Lower lobe of right lung (tissue), 2 donors: ENCODE data around the gene ADAT3. TPM values are rescaled to one million over a fixed set of nuclear protein-coding genes. Genes with fewer than 3 reads are reported as not detected.

ENCODE experiments used
- ATAC-seq, 2 donors: fragments of 200-7000 bp; cut with Tn5 transposase; one replicate each; pipeline ENCODE4 v1.9.1; 2020 to 2022; ENCODE audit warnings: mild to moderate bottlenecking in 2 of 2, moderate library complexity in 2 of 2
- DNase-seq: peaks from one replicate; pipeline ENCODE4 v3.0.0-alpha.2; 2020
- H3K27ac ChIP-seq: fragments of 200-600 bp; one replicate; pipeline ENCODE4 v1.8.0; 2022
- H3K27me3 ChIP-seq: fragments of 200-600 bp; one replicate; pipeline ENCODE4 v1.8.0; 2022; ENCODE audit warnings: low read depth
- H3K36me3 ChIP-seq: fragments of 200-600 bp; one replicate; pipeline ENCODE4 v1.8.0; 2022; ENCODE audit warnings: mild to moderate bottlenecking
- H3K4me1 ChIP-seq: fragments of 200-600 bp; one replicate; pipeline ENCODE4 v1.8.0; 2022
- H3K4me3 ChIP-seq: fragments of 200-600 bp; one replicate; pipeline ENCODE4 v1.8.0; 2022; ENCODE audit warnings: mild to moderate bottlenecking
- H3K9me3 ChIP-seq: fragments of 200-600 bp; one replicate; pipeline ENCODE4 v1.8.0; 2022
- intact Hi-C: fragments of 100-400 bp; cut with DNase I; formaldehyde crosslinking; loops from one replicate; pipeline ENCODE4 v1.11.0; 2022
- long read RNA-seq: library from polyadenylated mRNA; unstranded; transcript quantifications from one replicate; pipeline ENCODE4 v2.0.0, GENCODE V29; 2021
- total RNA-seq: library from RNA; stranded (reverse); fragmentation: NEBNext Ultra II Directional; extraction: Animal tissue kit (Norgen Biotek cat#: 25700); gene quantifications from one replicate; pipeline ENCODE4 v1.2.1, GENCODE V29; 2021
- TF ChIP-seq, protein P1 (sequence below): fragments of 200-600 bp; IDR thresholded peaks from one replicate; pipeline ENCODE4 v1.8.0; 2022; ENCODE audit warnings: antibody characterized with exemption, mild to moderate bottlenecking
- donor health status: DM: no; HTN: yes; CAD: no; lungs with severe emphysema.

Gene ADAT3
- 6.2 TPM for total RNA-seq
- long read RNA-seq, transcript ADAT3-201 (2 exons, 1,620 nt): major isoform, 7 of 13 reads
- long read RNA-seq, partial matches to known transcripts: 2 of 13 reads
- long read RNA-seq, other reads (novel, unspliced or antisense): 4 of 13 reads

DNA sequence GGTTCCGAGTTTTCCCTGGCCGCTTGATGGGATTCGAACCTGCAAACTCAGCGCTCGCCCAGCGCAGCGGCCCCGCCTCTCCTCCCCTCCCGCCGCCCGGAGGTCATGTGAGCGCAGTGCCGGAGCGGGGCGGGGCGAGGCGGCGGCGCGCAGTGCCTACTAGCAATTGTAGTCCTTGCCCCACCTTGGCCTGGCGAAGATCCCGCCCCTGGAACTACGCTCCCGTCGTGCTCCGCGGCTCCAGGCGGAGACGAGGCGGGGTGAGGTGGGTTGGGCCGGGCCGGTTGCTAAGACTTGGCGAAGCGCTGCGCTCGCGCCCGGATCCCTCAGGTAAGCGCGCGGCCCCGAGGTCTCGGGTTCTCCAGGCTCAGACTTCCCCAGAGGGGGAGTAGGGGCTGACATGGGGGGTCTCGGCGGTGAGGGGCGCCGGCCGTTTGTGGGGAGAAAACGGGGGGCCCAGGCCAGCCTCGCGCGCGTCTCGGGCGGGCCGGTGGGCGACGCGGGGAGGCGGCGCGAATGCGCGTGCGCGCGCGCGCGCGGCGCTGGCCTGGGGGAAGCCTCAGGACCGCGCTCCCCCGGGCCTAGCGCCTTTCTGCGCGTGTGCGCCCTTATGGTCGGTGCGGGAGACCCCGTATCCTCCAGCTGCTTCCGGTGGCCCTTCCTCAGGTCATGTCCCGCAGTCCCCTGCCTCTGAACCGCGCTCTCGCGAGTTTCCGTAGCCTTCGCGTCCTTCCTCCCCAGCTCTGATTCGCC, at the start of gene ADAT3, which contains the start of gene SCAMP4:
TSS of gene ADAT3 (plus strand) at position 290 of the 753 bp plus-strand sequence. CDS start 6,649 bp downstream, outside the sequence.
TSS of gene SCAMP4 (plus strand) at position 290 of the 753 bp plus-strand sequence. CDS start 9,621 bp downstream, outside the sequence.
- no peaks in the 10 kb centered on the region for H3K27me3 ChIP-seq
- intact Hi-C loops: no loop called here
- ATAC-seq: peak; percentile 96 to 97
- TF ChIP-seq, protein P1, sequence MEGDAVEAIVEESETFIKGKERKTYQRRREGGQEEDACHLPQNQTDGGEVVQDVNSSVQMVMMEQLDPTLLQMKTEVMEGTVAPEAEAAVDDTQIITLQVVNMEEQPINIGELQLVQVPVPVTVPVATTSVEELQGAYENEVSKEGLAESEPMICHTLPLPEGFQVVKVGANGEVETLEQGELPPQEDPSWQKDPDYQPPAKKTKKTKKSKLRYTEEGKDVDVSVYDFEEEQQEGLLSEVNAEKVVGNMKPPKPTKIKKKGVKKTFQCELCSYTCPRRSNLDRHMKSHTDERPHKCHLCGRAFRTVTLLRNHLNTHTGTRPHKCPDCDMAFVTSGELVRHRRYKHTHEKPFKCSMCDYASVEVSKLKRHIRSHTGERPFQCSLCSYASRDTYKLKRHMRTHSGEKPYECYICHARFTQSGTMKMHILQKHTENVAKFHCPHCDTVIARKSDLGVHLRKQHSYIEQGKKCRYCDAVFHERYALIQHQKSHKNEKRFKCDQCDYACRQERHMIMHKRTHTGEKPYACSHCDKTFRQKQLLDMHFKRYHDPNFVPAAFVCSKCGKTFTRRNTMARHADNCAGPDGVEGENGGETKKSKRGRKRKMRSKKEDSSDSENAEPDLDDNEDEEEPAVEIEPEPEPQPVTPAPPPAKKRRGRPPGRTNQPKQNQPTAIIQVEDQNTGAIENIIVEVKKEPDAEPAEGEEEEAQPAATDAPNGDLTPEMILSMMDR: no peak
- H3K4me3 ChIP-seq: peak within 1 kb of the TSS; percentile 67
- DNase-seq: peak; percentile 100
- no peaks in the 10 kb centered on the region for H3K36me3 ChIP-seq
- H3K27ac ChIP-seq: peak within 1 kb of the TSS; percentile 86
- H3K9me3 ChIP-seq: no peaks in the 10 kb centered on the region
- peaks cover 58% of the 10 kb centered on the region for H3K4me1 ChIP-seq

DNA sequence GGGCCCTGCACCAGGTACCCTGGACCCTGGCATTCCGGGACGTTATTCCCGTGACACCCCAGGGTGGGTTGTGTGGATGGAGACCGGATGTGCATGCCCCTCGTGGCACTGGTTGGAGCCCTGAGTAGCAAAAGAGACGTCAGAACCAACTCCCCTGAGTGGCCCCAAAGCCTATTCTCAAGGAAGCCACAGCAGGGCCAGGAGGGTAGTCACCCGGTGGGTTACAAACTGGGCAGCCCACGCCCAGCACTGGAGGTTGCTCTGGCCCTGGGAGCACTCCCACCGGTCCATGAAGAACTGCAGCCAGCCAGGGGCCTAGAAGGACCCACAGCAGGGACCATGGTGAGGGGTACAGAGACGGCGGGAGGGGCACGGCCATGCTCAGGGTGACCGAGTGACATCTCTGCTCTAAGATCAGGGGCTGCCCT, 49.4 kb upstream of the ADAT3 start:
- intact Hi-C loops: no loop called here
- ATAC-seq (no peak), DNase-seq (no peak)
- TF ChIP-seq, protein P1: peak; percentile 1
- Histone ChIP-seq H3K36me3 (no peaks in the 10 kb centered on the region), H3K4me1 (peaks cover 87% of the 10 kb centered on the region), H3K4me3 (peak overlapping the region; percentile 60), H3K9me3 (no peaks in the 10 kb centered on the region), H3K27me3 (no peaks in the 10 kb centered on the region), H3K27ac (peak overlapping the region; percentile 94)

DNA sequence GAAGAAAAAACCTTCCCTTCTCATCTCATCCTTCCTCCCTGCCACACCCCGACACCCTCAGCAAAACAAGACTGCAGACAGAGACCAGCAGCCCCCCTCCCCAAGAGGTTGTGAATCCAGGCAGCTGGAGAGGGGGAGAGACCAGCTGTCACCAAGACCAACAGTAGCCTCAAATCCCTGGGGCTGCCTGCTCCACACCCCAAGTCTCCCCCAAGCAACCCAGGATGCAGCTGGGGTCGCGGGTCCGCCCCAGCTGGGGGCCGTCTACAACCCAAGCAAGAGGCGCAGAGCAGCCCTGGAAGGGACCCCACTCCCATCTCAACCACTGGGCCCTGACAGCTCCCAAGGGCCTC, 48.9 kb upstream of the ADAT3 start:
- H3K27ac ChIP-seq: peak overlapping the region; percentile 94
- no peaks in the 10 kb centered on the region for H3K36me3 ChIP-seq
- H3K9me3 ChIP-seq: no peaks in the 10 kb centered on the region
- H3K4me3 ChIP-seq: peak overlapping the region; percentile 60
- no peak for ATAC-seq
- TF ChIP-seq, protein P1: no peak
- H3K27me3 ChIP-seq: no peaks in the 10 kb centered on the region
- peaks cover 92% of the 10 kb centered on the region for H3K4me1 ChIP-seq
- DNase-seq: no peak
- intact Hi-C loops: no loop called here

DNA sequence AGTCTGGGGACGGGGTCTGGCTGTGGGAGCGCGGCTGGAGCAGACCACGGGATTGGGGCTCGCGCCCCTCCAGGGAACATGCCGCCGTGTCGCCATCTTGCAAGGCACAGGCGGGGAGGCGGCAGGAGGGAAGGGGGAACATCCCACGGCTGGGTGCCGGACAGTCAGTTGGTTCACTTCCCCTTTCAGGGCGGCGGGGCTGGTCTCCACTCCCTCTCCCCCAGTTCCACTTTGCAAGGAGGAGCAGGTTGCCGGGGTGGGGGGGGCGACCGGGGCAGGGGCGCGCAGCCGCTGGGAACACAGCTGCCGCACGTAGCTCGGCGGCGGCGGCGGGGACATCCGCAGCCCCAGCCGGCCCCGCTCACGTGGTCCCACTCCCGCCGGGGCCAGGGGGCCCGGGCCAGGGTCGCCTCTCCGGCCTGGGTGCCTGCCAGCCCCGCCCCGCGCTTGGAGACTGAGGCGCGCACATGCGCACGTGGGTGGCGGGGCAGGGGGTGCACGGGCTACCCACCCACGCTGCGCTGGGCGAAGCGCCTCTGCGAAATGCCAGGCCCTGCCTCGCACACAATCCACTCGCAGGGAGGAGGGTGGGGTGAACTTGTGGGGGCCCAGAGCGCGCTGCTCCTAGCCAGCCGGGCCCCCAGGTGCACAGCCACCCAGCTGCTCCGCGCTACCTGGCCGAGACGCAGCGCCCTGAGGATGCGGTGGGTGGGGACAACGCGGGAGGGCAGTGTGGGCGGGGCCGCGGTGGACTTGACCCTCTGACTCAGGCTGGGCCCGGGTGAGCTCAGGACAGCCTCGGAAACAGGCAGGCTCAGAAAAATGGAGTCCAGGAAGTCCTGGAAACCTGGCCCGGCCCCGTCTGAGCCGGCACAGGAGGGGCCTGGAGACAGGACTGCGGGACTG, 48.2 kb upstream of the ADAT3 start:
- peaks cover 98% of the 10 kb centered on the region for H3K4me1 ChIP-seq

More for the DNA sequence above, 48.2 kb upstream of the ADAT3 start:
- H3K27ac ChIP-seq: peak overlapping the region; percentile 94
- no peaks in the 10 kb centered on the region for H3K9me3 ChIP-seq
- TF ChIP-seq, protein P1: no peak
- H3K27me3 ChIP-seq: no peaks in the 10 kb centered on the region
- H3K4me3 ChIP-seq: peak overlapping the region; percentile 60
- DNase-seq (peak; percentile 92), ATAC-seq (peak; percentile 59 to 62)
- intact Hi-C loops: no loop called here
- H3K36me3 ChIP-seq: no peaks in the 10 kb centered on the region
